HEK293T (cell line): ENCODE results near the gene EBF3.

Source experiments
- ARNT ChIP-seq: fragments of 450-650 bp; IDR thresholded peaks from 2 replicates; pipeline ENCODE4 v1.6.1; 2017; ENCODE audit warnings: mild to moderate bottlenecking
- BHLHE40 ChIP-seq: fragments of 450-650 bp; IDR thresholded peaks from 2 replicates; pipeline ENCODE4 v1.6.1; 2016; ENCODE audit warnings: mild to moderate bottlenecking, moderate library complexity, borderline replicate concordance
- CTBP1 ChIP-seq: fragments of 450-650 bp; IDR thresholded peaks from 2 replicates; pipeline ENCODE4 v1.6.1; 2016; ENCODE audit warnings: borderline replicate concordance
- FOXA1 ChIP-seq: fragments of 450-650 bp; IDR thresholded peaks from 2 replicates; pipeline ENCODE4 v1.6.1; 2016; ENCODE audit warnings: mild to moderate bottlenecking
- FOXK2 ChIP-seq: fragments of 450-650 bp; IDR thresholded peaks from 2 replicates; pipeline ENCODE4 v1.6.1; 2016; ENCODE audit warnings: mild to moderate bottlenecking
- FOXM1 ChIP-seq: fragments of 450-650 bp; IDR thresholded peaks from 2 replicates; pipeline ENCODE4 v1.6.1; 2017; ENCODE audit warnings: mild to moderate bottlenecking, borderline replicate concordance
- NFRKB ChIP-seq: fragments of 450-650 bp; IDR thresholded peaks from 2 replicates; pipeline ENCODE4 v1.6.1; 2016; ENCODE audit warnings: mild to moderate bottlenecking, moderate library complexity
- SP1 ChIP-seq: fragments of 450-650 bp; IDR thresholded peaks from 2 replicates; pipeline ENCODE4 v1.6.1; 2017
- SUZ12 ChIP-seq: fragments of 450-650 bp; IDR thresholded peaks from 2 replicates; pipeline ENCODE4 v1.6.1; 2016; ENCODE audit warnings: mild to moderate bottlenecking
- TARDBP ChIP-seq: fragments of 450-650 bp; IDR thresholded peaks from 2 replicates; pipeline ENCODE4 v1.6.1; 2016
- ZNF384 ChIP-seq: fragments of 450-650 bp; IDR thresholded peaks from 2 replicates; pipeline ENCODE4 v1.6.1; 2016

DNA sequence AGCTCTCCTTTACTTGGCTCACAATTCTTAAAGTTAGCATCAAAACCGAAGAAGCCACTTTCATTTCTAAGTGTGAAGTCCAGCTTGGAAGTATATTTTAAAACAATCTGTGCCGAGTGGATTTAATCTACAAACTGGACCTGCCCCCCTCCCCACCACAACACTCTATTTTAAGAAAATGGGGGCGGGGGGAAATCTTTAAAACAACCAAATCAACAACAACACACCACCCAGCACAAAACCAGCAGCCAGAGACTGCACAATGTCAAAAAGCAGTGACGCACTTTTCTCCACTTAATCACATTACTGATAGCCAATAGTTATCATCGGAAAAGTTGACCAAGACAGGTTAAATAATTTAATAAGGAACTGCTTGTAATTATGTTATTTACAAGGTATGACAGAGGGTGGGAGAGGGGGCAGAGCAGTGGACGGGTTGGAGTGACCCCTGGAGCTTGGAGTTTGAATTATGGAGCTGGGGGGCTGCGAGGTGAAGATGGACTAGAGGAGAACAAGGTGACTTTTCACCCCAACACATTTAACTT lies 2.8 kb downstream of the EBF3 start:
- TF ChIP-seq SUZ12 (no peak), FOXM1 (no peak), FOXA1 (no peak), BHLHE40 (no peak), SP1 (no peak), NFRKB (no peak), ARNT (no peak), CTBP1 (no peak), FOXK2 (no peak), TARDBP (no peak), ZNF384 (no peak)
